Measurements from ENCODE around the gene STK4. TPM values are rescaled to one million over a fixed set of nuclear protein-coding genes. Genes with fewer than 3 reads are reported as not detected.

Gene STK4
- total and polyA plus RNA-seq, 2 donors (not counting 3 experiments of a cell fraction or from before 2014, with no cell fraction given), result 9.1 to 29.6 TPM

GRCh38 chr20:44967207-44967807 lies 995 bp downstream of the STK4 start:
- TF ChIP-seq, protein P1, sequence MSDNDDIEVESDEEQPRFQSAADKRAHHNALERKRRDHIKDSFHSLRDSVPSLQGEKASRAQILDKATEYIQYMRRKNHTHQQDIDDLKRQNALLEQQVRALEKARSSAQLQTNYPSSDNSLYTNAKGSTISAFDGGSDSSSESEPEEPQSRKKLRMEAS (IDR thresholded peaks at IDR 0.05; ENCODE audit: insufficient read depth, insufficient read length), result no peak
- no peak for TF ChIP-seq FOS (IDR thresholded peaks at IDR 0.05; ENCODE audit: borderline replicate concordance, insufficient read depth, low read length)
- TF ChIP-seq GATA2 (IDR thresholded peaks at IDR 0.05; ENCODE audit: insufficient read depth, insufficient read length, low read depth, low read length), result no peak
- TF ChIP-seq, protein P2, sequence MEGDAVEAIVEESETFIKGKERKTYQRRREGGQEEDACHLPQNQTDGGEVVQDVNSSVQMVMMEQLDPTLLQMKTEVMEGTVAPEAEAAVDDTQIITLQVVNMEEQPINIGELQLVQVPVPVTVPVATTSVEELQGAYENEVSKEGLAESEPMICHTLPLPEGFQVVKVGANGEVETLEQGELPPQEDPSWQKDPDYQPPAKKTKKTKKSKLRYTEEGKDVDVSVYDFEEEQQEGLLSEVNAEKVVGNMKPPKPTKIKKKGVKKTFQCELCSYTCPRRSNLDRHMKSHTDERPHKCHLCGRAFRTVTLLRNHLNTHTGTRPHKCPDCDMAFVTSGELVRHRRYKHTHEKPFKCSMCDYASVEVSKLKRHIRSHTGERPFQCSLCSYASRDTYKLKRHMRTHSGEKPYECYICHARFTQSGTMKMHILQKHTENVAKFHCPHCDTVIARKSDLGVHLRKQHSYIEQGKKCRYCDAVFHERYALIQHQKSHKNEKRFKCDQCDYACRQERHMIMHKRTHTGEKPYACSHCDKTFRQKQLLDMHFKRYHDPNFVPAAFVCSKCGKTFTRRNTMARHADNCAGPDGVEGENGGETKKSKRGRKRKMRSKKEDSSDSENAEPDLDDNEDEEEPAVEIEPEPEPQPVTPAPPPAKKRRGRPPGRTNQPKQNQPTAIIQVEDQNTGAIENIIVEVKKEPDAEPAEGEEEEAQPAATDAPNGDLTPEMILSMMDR (IDR thresholded peaks at IDR 0.05; ENCODE audit: extremely low read depth in 1 of 2, insufficient read depth in 1 of 2, low read depth in 1 of 2, low read length in 2 of 2), result no peak
- no peak for TF ChIP-seq EZH2 (IDR thresholded peaks at IDR 0.05; ENCODE audit: borderline replicate concordance, low read depth, low read length, severe bottlenecking)
- TF ChIP-seq POLR2AphosphoS5 (IDR thresholded peaks at IDR 0.05; ENCODE audit: insufficient read depth, low read depth, low read length), result no peak
- no peak for TF ChIP-seq MYC (IDR thresholded peaks at IDR 0.05; ENCODE audit: low read depth, low read length)
- no peak for TF ChIP-seq JUN (IDR thresholded peaks at IDR 0.05; ENCODE audit: borderline replicate concordance, insufficient read depth, insufficient read length, low read depth)
- no peak for TF ChIP-seq POLR2A (IDR thresholded peaks at IDR 0.05; ENCODE audit: low read depth, low read length)
- Histone ChIP-seq H3K79me2 (ENCODE audit: control insufficient read depth, insufficient read depth, low read length) (peaks cover 35% of the 10 kb centered on the region), H3K4me1 (ENCODE audit: control insufficient read depth, extremely low read depth, insufficient read depth, low read length) (peaks cover 44% of the 10 kb centered on the region), H2AFZ (ENCODE audit: low read depth, low read length) (no peak overlapping the region), H3K9me1 (replicated peaks; ENCODE audit: control insufficient read depth, extremely low read depth, insufficient read depth, low read length) (no peaks in the 10 kb centered on the region), H3K4me2 (ENCODE audit: insufficient read depth, low read length) (peak overlapping the region; percentile 83), H3K9ac (replicated peaks; ENCODE audit: extremely low read depth, insufficient read depth, low read length) (peak overlapping the region; percentile 5), H3K4me3 (replicated peaks in 1 of 3; ENCODE audit: insufficient read depth in 1 of 3, low read depth in 1 of 3, low read length in 3 of 3) (peak overlapping the region; percentile 59 to 92 (median 64)), H3K9me3 (replicated peaks; ENCODE audit: control insufficient read depth, insufficient read depth, low read length) (no peaks in the 10 kb centered on the region), H3K36me3 (ENCODE audit: control insufficient read depth in 2 of 2, extremely low read depth in 1 of 2, insufficient read depth in 2 of 2, low read length in 2 of 2) (no peaks in the 10 kb centered on the region), H4K20me1 (replicated peaks; ENCODE audit: control insufficient read depth, extremely low read depth, insufficient read depth, low read length) (no peaks in the 10 kb centered on the region), H3K27me3 (ENCODE audit: control insufficient read depth in 2 of 2, insufficient read depth in 2 of 2, low read length in 2 of 2) (no peaks in the 10 kb centered on the region), H3K27ac (ENCODE audit: insufficient read depth, low read depth, low read length) (no peak overlapping the region)
- POLR2A ChIA-PET, result no interaction called here
- FAIRE-seq, result peak; percentile 44
- intact Hi-C loops (cut with micrococcal nuclease) (loop anchor here (2.0 to 10.0 kb wide), 4 partner anchors 25 to 1005 kb away; partner anchors contain the start of genes DNTTIP1, WFDC3 and ZNF335), dilution Hi-C loops (cut with MboI; ENCODE audit: extremely low pct_ligation_motif_present, low sequenced_read_pairs) (no loop called here)
- BruUV-seq (replicated peaks), result no TSS peak
- DNase-seq (ENCODE audit: low read depth, low spot score), result peak; percentile 14
- CTCF ChIA-PET, result interaction anchor here (0.6 to 1.9 kb wide), 2 partner anchors 10 to 26 kb away, joined by 3 to 5 read pairs; no protein-coding TSS in a partner anchor

Measured in endothelial cell of umbilical vein (primary cell).